Pulmonary artery endothelial cell (primary cell): ENCODE results near the gene PTPRN2. TPM values are rescaled to one million over a fixed set of nuclear protein-coding genes. Genes with fewer than 3 reads are reported as not detected.

Experiments
- DNase-seq: peaks from one replicate; pipeline ENCODE4 v3.0.0-alpha.2; 2011; ENCODE audit warnings: low read depth, low spot score
- total RNA-seq: library from RNA; depleted of rRNA; stranded (reverse); fragments of >200 nt; gene quantifications from 2 replicates; pipeline ENCODE4 v1.2.3, GENCODE V29; 2014

The PTPRN2 gene
- total RNA-seq, 1 donor from 2014 or later = 0.53 TPM

- no peak for DNase-seq
Observed at GRCh38 chr7:158077151-158077840, 510.3 kb downstream of the PTPRN2 start.

- DNase-seq = no peak
Observed at GRCh38 chr7:158076656-158077055, 511.0 kb downstream of the PTPRN2 start.

- DNase-seq = no peak
Observed at GRCh38 chr7:158076215-158076614, 511.4 kb downstream of the PTPRN2 start.

- no peak for DNase-seq
Observed at GRCh38 chr7:158075633-158076001, 512.0 kb downstream of the PTPRN2 start.

- no peak for DNase-seq
Observed at GRCh38 chr7:158074896-158075632, 512.6 kb downstream of the PTPRN2 start.

GRCh38 chr7:158073845-158074840, 513.5 kb downstream of the PTPRN2 start:
- no peak for DNase-seq

- no peak for DNase-seq
Observed at GRCh38 chr7:158072991-158073730, 514.5 kb downstream of the PTPRN2 start.

- no peak for DNase-seq
Observed at GRCh38 chr7:158070222-158070920, 517.3 kb downstream of the PTPRN2 start.

- no peak for DNase-seq
Observed at GRCh38 chr7:158068853-158069252, 518.8 kb downstream of the PTPRN2 start.

- DNase-seq = no peak
Observed at GRCh38 chr7:158067931-158068482, 519.6 kb downstream of the PTPRN2 start.

GRCh38 chr7:158067219-158067930, 520.2 kb downstream of the PTPRN2 start:
- no peak for DNase-seq

GRCh38 chr7:158066085-158066484, 521.5 kb downstream of the PTPRN2 start:
- no peak for DNase-seq

GRCh38 chr7:158065340-158065739, 522.3 kb downstream of the PTPRN2 start:
- DNase-seq = no peak

GRCh38 chr7:158064631-158065030, 523.0 kb downstream of the PTPRN2 start:
- no peak for DNase-seq

- no peak for DNase-seq
Observed at GRCh38 chr7:158063850-158064610, 523.6 kb downstream of the PTPRN2 start.

GRCh38 chr7:158062661-158063060, 525.0 kb downstream of the PTPRN2 start:
- DNase-seq = no peak

- DNase-seq = no peak
Observed at GRCh38 chr7:158061884-158062656, 525.6 kb downstream of the PTPRN2 start.

GRCh38 chr7:158061026-158061630, 526.5 kb downstream of the PTPRN2 start:
- no peak for DNase-seq
